CD4-positive, alpha-beta T cell treated with Interleukin-10 for 1 hour (primary cell): ENCODE data around the gene KLK3.
"Not testable (repeated sequence)": the region's sequence is repeated elsewhere in the genome, so short reads cannot be mapped to it uniquely, and the experiment has no call there.

Source experiments
- DNase-seq: peaks from one replicate; pipeline ENCODE4 v3.0.0-alpha.2; 2020

Gene KLK3

DNA sequence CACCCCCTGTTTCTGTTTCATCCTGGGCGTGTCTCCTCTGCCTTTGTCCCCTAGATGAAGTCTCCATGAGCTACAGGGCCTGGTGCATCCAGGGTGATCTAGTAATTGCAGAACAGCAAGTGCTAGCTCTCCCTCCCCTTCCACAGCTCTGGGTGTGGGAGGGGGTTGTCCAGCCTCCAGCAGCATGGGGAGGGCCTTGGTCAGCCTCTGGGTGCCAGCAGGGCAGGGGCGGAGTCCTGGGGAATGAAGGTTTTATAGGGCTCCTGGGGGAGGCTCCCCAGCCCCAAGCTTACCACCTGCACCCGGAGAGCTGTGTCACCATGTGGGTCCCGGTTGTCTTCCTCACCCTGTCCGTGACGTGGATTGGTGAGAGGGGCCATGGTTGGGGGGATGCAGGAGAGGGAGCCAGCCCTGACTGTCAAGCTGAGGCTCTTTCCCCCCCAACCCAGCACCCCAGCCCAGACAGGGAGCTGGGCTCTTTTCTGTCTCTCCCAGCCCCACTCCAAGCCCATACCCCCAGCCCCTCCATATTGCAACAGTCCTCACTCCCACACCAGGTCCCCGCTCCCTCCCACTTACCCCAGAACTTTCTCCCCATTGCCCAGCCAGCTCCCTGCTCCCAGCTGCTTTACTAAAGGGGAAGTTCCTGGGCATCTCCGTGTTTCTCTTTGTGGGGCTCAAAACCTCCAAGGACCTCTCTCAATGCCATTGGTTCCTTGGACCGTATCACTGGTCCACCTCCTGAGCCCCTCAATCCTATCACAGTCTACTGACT is at the start of gene KLK3:
Gene KLK3 (plus strand): TSS at position 280 of the 775 bp plus-strand sequence. CDS start 41 bp downstream, at position 321.
- no peak for DNase-seq

- no peak for DNase-seq
These were observed 45.9 kb upstream of the KLK3 start for GRCh38 chr19:50808856-50809255.

DNA sequence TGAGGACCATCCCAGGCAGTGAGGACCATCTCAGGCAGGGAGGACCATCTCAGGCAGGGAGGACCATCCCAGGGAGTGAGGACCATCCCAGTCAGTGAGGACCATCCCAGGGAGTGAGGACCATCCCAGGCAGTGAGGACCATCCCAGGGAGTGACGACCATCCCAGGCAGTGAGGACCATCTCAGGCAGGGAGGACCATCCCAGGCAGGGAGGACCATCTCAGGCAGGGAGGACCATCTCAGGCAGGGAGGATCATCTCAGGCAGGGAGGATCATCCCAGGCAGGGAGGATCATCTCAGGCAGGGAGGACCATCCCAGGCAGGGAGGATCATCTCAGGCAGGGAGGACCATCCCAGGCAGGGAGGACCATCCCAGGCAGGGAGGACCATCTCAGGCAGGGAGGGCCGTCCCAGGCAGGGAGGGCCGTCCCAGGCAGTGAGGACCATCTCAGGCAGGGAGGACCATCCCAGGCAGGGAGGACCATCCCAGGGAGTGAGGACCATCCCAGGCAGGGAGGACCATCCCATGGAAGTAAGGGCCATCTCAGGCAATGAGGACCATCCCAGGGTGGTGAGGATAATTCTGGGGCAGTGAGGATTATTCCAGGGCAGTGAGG is 43.0 kb upstream of the KLK3 start:
- DNase-seq: not testable (repeated sequence)

GRCh38 chr19:50812474-50812873 is 42.2 kb upstream of the KLK3 start:
- no peak for DNase-seq

GRCh38 chr19:50814883-50815282 is 39.8 kb upstream of the KLK3 start:
- DNase-seq: no peak

DNA sequence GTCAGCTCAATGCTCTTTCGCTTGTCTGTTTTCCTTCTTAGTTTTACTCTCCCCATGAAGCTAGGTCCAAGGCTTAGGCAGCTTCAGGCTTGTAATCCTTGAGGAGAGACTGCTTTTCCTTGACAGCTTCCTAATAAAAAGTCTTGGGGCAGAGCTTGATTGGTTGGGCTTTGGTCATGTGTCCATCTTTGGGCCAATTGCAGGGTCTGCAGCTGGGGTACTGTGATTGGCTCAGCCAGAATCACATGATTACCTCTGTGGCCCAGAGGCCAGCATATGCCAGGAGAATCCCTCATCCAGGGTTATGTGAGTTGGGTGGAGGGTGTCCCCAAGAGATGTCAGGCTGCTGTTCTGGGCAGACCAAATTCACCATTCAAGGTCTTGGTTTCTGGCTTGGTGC is 39.3 kb upstream of the KLK3 start:
- DNase-seq: no peak

DNA sequence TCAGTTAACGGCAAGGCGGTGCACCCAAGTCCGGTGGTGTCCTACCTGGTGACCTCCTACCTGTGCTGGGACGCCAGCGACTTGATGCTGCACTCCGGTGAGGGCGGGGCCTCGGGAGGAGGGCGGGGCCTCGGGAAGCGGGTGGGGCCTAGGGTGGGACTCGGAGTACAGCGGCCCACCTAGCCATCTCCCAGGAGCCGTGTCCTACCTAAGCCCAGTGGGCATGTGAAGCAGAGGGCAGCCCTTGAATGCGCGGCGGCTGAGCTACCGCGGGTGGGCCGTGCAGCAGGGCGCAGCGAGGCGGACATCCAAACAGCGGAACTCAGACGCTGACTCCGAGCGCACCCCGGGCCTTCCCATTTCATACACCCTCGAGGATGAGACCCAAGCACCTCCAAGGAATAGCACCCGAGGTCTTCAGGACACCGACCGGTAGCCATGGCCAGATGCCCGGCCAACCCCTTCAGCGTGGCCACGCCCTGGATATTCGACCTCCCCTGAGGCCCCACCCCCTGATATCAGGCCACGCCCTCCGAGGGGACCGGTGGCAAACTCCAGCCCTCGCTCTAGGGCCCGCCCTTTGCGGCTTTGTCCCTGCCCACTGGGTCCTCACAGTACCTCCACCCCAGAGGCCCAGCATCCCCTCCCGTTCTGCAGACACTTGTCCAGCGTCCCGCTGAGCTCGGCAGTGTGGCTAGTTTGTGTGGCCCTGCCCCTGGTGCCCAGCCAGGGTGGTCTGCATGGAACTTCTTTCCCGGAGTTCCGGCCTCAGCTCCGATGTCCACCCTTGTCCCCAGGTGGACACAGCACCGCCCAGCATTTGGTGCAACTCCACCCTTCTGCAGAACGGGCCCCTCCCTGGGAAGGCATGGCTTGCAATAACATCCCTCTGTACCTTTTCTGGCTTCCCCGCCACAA is 36.5 kb upstream of the KLK3 start:
- peak; percentile 33 for DNase-seq

GRCh38 chr19:50818859-50819472 is 35.7 kb upstream of the KLK3 start:
- no peak for DNase-seq

DNA sequence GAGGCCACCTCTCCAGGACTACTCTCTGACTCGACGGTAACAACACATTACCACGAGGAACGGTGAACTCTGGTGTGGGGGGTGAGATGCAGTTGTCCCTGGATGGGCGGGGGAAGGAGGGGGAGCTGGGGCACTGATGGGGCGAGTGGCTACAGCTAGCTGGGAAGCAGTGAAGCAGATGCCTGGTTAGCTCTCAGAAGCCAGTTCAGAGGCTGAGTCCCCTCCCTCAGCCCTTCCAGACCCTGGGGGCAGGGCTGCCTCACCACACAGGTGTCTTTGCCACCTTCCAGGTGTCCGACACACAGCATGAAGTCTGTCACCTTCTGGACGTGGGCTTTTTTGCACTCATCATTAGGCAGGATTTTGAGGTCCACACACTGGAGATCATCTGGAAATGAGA is 35.1 kb upstream of the KLK3 start:
- no peak for DNase-seq

GRCh38 chr19:50820086-50820485 is 34.6 kb upstream of the KLK3 start:
- DNase-seq: no peak

DNA sequence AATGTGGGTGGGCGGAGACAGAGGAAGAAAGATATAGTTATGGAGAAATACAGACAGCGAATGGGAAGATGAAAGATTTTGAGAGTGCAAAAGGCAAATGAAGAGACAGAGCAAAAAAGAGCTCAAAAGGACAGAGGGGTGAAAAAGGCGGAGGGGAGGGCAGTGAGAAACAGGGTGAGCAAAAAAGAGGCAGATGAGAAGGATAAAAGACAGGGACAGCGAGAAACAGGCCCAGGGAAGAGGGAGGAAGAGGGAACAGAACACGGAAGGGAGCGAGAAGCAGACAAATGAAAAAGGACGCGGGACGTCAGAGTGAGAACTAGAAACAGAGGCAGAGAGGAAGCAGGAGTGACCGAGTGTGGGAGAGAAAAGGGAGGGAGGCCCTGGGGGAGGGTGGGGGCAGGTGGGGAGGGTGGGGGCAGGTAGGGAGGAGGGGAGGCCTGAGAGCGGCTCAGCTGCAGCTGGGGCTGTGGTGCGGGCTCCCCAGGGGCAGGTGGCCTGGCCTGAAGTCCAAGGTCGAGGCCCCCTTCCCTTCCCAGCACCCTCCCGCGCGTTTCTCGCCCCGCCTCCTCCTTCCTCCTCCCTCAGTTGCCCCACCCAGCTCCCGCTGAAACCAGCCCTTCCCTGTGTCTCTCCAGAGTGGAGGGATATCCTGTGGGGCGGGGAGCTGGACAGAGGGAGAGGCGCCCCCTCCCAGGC is 34.0 kb upstream of the KLK3 start:
- no peak for DNase-seq

GRCh38 chr19:50821248-50821612 is 33.5 kb upstream of the KLK3 start:
- DNase-seq: no peak

- no peak for DNase-seq
These were observed 33.1 kb upstream of the KLK3 start for GRCh38 chr19:50821622-50822021.

DNA sequence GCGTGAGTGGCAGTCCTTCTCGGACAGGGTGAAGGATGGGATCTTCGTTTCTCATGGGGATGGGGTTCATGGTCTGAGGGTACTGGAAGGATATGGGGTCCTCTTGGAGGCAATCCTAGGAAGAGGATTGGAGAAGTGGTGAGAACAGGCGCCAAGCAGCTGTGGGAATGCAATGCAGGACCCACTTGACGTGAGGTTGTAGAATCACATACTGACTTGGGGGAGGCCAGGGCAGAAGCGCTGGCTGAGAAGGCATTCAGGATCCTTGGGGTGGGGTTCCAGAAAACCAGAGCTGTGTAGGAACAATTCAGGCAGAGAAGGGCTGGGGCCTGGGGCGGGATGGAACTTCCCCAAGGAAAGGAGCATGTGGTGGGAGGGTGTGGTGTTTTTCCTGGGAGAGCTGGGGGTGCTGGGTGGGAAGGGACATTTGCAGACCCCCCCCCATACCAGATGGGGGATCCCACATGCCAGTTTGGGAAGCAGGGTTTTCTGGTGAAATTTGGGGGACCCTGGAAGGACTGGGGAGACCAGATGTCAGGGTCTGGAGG is 32.0 kb upstream of the KLK3 start:
- no peak for DNase-seq

GRCh38 chr19:50823389-50824042 is 31.2 kb upstream of the KLK3 start, which contains the start of gene KLK1:
TSS of gene KLK1 (minus strand) at chr19:50823787. CDS start at chr19:50823748, 39 bp downstream.
- no peak for DNase-seq

DNA sequence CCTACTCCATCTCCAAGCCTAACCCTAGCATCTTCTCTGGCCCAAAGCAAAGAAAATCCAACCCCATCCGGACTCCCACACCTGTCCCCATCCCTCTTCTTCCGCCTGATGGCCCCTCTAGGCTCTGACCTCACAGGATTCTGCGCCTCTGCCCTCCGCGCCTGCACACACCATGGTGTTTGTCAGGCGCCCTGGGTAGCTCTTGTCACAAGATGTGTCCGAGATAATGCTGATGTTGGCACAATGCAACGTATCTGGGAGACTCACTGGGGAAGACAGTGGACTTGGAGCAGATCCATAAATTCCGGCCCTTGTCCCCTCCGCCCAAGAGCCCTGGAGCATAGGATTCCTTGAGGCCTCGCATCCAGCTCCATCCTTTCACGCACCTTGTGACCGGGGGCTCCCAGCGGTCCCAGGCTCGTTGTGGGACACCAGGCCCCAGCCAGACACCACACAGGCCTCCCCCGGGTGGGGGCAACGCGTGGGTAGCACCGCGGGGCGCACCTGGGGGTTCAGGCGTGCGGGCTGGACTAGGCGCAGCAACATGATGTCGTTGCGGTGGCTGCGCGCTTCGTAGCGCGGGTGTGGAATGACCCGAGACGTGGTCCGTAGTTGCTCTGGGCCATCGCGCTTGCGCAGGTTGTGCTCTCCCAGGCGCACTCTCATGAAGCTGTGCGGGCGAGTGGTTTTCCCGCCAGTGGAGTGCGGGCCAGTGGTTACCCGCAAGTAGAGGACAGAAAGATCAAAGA is 28.0 kb upstream of the KLK3 start:
- no peak for DNase-seq

GRCh38 chr19:50827476-50827875 is 27.2 kb upstream of the KLK3 start:
- DNase-seq: no peak

- no peak for DNase-seq
These were observed 24.9 kb upstream of the KLK3 start for GRCh38 chr19:50829801-50830200.

GRCh38 chr19:50830266-50831025 is 24.3 kb upstream of the KLK3 start:
- DNase-seq: no peak

DNA sequence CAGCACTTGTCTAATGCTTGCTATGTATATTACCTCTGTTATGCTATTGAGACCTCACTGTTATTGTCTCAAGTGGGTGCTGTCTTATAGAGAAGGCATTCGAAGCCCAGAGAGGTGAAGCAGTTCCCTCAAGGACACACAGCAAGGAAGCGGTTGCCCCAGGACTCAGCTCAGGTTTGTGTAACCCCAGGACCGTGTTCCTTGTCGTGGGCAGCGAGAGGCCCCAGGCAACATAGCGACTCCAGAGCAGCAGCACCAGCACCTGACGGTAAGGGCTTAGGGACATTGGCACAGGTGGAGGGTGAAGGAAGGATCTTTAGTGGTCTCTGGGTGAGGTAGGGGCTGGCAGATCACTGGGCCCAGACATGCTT is 23.7 kb upstream of the KLK3 start:
- no peak for DNase-seq
